ELR (cell line): Measurements from ENCODE around the gene ZNF714.

Experiments
- DNase-seq: peaks from one replicate; pipeline ENCODE4 v3.0.0-alpha.2; 2015; ENCODE audit warnings: low read depth

Gene ZNF714

DNA sequence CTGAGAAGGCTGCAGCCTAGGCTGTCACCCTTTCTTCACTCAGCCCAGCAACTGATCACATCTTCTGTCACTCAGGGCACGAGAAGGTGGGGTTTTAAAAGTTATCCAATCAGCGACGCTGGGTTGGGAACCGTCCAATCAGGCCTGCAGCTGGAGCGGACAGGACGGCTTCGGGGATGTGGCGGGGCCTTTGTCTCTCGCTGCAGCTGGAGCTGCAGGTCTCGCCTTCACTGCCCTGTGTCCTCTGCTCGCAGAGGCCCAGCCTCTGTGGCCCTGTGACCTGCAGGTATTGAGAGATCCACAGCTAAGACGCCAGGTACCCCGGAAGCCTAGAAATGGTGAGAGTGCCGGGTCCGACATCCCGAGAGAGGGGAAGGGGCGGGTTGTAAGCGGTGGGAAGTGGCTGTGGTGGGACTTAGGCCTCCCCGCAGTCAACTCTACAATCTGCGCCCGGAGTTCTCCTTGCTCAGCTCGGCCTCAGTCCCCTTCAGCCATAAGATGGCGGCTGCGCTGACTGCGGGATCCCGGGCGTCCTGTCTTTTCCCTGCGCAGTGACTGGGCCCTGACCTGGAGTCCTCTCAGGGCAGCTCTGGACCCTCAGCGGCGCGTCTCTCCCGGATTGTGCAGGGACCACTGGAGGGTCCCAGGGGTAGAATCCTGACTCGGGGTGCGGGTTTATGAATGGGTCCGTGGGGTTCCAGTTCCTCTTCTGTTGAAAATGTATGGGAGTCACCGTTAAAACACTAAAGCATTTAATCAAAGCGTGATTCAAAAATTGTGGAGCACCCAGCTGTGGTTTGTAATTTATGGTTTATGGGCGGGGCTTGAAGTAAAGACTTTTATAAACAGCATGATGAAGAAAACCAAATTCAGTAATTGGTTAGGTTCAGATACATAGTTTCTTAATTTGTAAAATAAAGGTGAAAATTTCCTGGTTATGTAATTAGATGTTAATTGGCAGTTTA lies at the start of gene ZNF714:
TSS of gene ZNF714 (plus strand) at position 193 of the 965 bp plus-strand sequence. CDS start 16,066 bp downstream, outside the sequence.
- DNase-seq, result peak; percentile 97

DNA sequence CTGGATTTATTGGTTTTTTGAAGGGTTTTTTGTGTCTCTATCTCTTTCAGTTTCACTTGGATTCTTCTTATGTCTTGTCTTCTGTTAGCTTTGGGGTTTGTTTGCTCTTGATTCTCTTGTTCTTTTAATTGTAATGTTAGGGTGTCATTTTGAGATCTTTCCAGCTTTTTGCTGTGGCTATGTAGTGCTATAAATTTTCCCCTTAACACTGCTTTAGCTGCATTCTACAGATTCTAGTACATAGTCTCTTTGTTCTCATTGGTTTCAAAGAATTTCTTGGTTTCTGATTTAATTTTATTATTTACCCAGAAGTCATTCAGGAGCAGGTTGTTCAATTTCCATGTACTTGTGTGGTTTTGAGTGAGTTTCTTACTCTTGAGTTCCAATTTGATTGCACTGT lies 37.0 kb upstream of the ZNF714 start:
- no peak for DNase-seq

DNA sequence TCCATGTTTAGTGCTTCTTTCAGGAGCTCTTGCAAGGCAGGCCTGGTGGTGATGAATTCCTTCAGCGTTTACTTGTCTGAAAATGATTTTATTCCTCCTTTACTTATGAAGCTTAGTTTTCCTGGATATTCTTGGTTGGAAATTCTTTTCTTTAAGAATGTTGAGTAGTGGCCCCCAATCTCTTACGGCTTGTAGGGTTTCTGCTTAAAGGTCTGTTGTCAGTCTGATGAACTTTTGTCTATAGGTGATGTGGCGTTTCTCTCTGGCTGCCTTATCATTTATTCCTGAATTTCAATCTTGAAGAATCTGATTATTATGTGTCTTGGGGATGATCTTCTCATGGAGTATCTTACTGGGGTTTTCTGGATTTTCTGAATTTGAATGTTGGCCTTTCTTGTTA lies 35.5 kb upstream of the ZNF714 start:
- DNase-seq, result no peak

DNA sequence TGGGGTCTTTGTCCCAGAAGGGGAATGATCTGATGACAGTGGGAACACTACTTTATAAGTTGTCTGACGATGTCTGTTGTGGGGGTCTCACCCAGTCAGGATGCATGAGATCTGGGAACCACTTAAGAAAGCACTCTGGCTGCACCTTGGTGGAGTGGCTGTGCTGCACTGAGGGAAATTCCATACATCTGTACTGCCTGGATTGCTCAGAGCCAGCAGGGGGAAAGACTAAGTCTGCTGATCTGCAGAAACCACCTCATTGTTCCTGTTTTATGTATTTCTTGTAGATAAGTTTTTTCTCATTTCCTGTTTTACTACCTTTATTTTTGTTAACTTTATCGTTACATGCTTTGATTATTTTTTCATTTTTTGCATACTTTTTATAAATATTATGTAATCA lies 34.3 kb upstream of the ZNF714 start:
- DNase-seq, result no peak

DNA sequence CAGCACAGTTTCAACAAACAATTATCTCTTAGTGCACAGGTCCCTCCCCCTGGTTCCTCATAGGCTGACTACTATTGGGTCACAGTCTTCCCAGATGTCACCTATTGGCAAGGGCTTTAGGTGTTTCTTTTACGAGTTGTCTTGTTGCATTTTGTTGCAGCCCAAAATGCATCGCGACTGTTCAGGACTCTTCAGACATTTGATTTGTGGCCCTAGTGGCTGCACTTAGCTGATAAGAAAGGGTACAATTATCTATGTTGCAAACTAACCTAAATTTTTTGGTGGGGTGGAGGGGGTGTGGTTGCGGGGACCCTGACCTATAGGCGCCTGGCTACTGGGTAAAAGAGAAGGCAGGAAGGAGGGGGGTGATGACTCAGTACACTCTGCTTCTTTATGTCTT lies 29.1 kb upstream of the ZNF714 start:
- DNase-seq, result no peak

DNA sequence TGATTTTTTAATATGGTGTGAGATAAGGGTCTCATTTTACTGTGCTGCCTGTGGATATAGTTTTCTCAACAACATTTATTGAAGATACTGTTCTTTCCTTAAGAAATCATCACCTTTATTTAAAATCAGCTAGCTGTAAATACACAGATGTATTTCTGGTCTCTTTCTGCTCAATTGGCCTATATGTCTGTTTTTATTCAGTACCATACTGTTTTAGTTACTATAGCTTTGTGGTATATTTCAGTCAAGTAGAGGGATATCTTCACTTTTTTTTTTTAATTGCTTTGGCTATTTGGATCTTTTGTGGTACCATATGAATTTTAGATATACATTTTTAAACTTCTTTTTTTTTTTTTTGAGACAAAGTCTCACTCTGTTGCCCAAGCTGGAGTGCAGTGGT lies 16.7 kb upstream of the ZNF714 start:
- DNase-seq, result no peak

DNA sequence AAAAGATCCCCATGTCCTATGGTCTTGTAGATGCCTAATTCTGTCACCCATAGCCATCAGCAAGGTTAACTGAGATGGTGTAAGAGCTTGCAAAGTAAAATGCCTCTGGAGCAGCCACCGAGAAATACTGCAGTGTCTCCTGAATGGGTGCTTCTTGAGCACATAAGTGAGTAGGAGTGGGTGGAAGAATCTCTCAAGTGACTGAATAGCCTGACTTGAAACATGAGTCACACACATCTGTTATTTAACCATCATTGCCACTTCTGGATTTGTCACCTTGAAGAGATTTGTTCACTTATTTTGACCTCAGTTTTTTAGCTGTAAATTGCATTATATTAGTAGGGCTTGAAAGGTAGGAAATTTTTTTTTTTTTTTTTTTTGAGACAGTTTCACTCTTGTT lies 2.3 kb downstream of the ZNF714 start:
- DNase-seq, result peak; percentile 64

DNA sequence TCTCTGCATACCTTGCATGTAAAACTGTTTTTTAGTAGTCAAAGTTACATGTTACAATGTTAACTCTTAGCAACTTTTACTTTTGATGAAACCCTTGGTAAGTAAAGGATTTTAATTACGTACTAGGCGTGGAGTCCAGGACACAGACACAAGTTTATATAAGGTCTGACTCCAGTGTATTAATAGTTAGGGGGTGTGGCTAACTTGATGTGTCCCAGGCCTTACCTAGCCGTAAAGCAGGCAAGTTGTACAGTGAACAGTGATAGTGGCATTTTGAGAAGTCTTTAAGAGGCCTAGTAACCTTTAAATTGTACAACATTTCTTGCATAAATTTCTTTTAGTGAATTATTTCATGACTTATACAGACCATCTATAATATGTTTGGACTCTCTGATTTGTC lies 5.9 kb downstream of the ZNF714 start:
- DNase-seq, result no peak

DNA sequence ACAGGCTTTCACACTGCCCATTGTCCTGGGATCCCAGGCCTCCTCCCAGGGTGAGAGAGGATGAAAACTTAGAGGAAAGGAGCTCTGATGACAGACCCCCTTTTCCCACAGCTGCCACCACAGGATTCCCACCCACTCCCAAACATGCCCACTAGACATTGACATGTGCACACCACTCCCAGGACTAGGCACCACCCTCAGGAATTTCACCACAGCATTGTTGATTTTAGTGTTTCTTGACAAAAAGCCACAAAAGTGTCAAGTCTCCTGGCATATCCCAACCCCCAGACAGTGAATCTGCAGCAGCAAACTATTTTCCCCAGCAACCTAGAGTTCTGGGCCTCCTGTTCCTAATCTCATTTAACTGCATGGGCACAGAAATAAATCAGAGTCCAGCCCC lies 10.1 kb downstream of the ZNF714 start:
- DNase-seq, result no peak

DNA sequence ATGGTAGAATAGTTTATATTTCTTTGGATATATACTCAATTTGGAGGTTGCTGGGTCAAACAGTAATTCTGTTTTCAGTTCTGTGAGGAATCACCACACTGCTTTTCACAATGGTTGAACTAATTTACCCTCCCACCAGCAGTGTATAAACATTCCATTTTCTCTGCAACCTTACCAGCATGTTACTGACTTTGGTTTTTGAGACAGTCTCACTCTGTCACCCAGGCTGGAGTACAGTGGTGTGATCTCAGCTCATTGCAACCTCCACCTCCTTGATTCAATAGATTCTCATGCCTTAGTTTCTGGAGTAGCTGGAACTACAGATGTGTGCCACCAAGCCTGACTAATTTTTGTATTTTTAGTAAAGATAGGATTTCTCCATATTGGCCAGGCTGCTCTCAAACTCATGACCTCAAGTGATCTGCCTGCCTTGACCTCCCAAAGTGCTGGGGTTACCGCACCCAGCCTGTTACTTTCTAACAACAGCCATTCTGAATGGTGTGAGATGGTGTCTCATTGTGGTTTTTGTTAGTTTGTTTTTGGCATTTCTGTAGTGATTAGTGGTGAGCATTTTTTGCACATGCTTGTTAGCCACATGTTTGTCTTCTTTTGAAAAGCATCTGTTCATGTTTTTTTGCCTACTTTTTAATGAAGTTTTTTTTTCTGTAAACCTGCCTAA lies 12.5 kb downstream of the ZNF714 start:
- no peak for DNase-seq

DNA sequence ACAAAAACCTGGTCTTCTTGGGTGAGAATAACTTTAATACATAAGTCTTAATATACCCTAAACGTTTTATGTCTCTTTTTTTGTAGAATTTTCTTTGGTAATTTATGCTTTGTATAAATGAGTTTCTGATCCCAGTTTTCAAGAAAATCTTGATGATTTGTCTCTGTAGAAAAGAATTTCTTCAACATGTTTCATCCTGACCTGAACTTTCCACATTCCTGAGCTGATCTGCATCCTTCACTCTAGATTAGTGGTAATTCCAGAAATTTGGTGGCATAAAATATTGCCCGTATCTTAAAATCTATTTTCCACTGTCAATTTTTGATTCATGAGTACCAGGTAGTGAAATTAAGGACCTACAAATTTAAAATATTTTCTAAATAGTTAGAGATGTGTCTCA lies 16.3 kb downstream of the ZNF714 start:
- DNase-seq, result no peak

DNA sequence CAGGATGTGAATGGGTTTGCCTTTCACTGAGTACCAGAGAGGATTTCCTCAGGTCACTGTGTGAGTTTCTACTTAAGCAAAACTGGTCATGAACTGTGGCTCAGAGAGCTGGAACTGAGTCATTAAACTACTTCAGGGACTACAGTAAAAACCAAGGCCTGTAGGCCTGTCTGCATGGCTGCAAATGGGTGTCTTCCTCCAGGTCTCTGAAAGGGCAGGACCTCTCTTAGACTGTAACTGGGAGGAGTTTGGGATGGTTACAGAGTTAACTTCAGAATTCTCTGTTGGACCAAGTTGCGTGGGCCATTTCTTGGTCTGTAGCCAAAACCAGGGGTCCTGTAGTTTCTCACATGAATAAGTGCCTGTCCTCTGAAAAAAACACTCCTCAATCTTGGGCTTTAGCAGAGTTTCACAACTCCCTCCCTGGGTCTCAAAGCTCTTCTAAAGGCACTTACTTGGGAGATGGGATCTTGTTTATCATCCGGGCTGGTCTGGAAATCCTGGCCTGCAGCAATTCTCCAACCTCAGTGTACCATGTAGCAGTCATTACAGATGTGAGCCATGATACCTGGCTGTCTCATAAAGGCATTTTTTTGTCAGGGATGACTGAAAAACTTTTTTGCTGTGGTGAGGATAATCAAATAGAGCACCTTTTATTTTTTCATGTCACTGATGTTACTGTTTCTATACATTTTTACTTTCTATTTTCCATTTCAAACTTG lies 19.7 kb downstream of the ZNF714 start:
- no peak for DNase-seq

DNA sequence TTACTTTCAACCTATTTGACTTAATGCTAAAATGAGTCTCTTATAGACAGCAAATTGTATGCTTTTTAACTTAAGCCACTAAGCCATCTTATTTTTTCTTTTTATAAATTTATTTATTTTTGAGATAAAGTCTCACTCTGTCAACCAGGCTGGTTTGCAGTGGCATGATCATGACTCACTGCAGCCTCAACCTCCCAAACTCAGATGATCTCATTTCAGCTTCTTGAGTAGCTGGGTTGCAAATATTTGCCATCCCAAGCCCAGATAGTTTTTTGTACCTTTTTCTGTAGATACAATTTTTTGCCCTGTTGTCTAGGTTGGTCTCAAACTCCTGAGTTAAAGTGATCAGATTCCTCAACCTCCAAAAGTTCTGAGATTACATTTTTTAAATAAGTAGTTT lies 27.1 kb downstream of the ZNF714 start:
- peak; percentile 55 for DNase-seq

DNA sequence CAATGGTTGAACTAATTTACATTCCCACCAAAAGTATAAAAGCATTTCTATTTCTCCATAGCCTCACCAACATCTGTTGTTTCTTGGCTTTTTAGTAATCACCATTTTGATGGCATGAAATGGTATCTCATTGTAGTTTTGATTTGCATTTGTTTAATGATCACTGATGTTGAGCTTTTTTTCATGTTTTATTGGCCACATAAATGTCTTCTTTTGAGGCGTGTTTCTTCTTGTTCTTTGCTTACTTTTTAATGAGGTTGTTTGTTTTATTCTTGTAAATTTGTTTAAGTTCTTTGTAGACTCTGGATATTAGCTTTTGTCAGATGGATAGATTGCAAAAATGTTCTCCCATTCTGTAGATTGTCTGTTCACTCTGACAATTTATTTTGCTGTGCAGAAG lies 28.2 kb downstream of the ZNF714 start:
- no peak for DNase-seq

DNA sequence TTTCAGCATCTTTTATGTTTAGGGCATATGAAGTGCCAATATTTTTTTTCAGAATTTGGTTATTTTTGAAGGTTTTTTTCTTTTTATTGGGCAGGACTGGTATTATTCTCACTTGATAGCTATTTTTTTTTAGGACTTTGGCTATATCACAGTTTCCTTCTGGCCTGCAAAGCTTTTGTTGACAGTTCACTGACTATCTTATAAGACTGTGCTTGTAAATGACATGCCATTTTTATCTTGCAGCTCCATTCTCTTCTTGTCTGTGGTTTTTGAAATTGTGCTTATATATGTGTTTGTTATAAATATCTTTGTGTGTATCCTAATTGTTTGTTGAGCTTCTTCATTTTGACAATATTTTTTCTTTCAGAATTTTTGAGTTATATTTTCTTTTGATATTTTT lies 33.4 kb downstream of the ZNF714 start:
- DNase-seq, result no peak

DNA sequence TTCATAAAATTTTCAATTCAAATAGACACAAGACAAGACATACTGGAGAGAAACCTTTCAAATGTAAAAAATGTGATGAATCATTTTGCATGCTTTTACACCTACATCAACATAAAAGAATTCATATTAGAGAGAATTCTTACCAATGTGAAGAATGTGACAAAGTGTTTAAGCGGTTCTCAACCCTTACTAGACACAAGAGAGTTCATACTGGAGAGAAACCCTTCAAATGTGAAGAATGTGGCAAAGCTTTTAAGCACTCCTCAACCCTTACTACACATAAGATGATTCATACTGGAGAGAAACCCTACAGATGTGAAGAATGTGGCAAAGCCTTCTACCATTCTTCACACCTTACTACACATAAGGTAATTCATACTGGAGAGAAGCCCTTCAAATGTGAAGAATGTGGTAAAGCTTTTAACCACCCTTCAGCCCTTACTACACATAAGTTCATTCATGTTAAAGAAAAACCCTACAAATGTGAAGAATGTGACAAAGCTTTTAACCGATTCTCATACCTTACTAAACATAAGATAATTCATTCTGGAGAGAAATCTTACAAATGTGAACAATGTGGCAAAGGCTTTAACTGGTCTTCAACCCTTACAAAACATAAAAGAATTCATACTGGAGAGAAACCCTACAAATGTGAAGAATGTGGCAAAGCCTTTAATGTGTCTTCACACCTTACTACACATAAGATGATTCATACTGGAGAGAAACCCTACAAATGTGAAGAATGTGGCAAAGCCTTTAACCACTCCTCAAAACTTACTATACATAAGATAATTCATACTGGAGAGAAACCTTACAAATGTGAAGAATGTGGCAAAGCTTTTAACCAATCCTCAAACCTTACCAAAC lies 35.3 kb downstream of the ZNF714 start:
- peak; percentile 61 for DNase-seq

DNA sequence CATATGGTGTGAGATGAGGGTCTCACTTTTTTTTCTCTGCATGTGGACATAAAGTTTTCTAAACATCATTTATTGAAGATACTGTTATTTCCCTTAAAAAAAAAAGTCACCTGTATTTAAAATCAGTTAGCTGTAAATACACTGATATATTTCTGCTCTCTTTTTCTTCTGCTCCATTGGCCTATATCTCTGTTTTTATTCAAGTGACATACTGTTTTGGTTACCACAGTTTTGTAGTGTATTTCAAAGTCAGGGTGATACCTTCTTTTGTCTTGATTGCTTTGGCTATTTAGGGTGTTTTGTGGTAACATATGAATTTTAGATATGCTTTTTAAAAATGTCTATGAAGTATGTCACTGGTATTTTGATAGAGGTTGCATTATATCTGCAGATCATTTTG lies 44.1 kb downstream of the ZNF714 start:
- DNase-seq, result no peak

DNA sequence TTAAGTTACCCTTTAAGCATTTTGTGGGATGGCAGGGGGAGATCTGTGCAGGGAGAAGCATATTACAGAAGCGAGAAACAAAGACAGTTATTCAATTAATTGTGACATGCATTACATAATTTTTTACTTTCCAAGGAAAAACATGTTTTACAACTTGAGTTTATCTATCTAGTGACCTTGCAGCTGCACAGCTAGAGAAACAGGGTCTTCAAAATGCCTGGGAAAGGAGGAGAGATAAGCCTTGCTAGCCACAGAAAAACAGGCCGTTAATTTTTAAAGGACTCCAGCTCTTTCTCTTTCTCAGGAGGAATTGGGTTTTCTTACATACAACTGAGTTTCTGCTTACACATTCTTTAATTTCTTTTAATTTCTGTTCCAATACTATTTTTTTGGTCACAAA lies 45.0 kb downstream of the ZNF714 start:
- no peak for DNase-seq

DNA sequence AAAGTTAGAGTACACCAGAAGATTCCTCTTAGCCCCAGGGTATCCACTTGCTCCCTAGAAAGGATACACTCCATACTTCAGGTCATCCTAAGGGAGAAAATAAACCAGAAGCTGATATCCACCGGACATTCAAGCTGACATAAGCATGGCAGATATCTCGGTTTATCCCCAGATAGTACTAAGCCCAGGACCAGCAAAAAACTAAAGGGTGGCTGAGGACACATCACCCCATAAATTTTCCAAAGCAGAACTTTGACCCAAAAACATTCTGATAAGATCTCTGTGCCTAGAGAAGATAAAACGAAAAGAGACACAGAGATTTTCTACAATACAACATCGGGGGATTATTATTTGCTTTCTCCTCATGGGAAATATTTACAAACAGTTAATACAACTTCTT lies 45.9 kb downstream of the ZNF714 start:
- no peak for DNase-seq

DNA sequence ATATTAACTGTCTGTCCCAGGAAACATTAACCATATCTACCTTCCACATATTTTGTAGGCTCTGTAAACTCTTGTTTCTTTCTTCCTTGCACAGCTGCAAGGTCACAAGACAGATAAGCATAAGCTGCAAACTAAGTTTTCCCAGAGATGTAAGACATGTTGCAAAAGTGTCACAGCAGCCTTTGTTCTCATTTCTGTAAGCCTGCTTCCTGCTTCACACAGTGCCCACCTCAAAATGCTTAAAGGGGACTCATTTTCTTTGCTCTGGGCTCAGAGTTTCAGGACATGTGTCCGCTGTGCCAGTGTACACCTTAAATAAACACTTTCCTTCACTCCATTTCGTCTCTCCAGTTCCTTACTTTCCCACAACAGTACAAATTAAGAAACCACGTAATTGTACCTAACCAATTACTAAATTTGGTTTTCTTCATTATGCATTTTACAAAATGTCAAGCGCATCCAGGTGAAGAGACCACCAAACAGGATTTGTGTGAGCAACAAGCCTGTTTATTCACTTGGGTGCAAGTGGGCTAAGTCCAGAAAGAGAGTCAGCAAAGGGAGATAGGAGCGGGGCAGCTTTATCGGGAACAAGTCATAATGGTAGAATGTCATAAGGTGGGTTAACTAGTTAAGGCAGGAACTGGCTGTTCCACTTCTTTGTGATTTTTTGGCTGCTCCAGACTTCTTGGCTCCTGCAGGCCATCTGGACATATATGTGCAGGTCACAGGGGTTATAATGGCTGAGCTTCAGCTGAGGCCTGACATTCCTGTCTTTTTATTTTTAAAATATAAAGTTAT lies 47.1 kb downstream of the ZNF714 start:
- DNase-seq, result no peak
